Central memory CD8-positive, alpha-beta T cell (primary cell): ENCODE results near the gene LDAH.

ENCODE experiments used
- ATAC-seq: fragments of 150-1000 bp; cut with Tn5 transposase; replicated peaks from 2 replicates; pipeline ENCODE4 v1.10.0; 2022; ENCODE audit warnings: mild to moderate bottlenecking, moderate FRiP score, moderate number of reproducible peaks; ENCODE audit not compliant: poor library complexity, severe bottlenecking; ENCODE audit errors: extremely low read depth
- DNase-seq, 2 donors: peaks; one replicate each; pipeline ENCODE4 v3.0.0; 2021; ENCODE audit warnings: low spot score in 2 of 2
- H3K27ac Mint-ChIP-seq: one replicate; pipeline ENCODE4 v1.8.0; 2022; ENCODE audit warnings: low read depth, mild to moderate bottlenecking, moderate library complexity, mixed read lengths
- H3K27me3 Mint-ChIP-seq: one replicate; pipeline ENCODE4 v1.8.0; 2022; ENCODE audit warnings: mixed read lengths
- H3K36me3 Mint-ChIP-seq: one replicate; pipeline ENCODE4 v1.8.0; 2022; ENCODE audit warnings: mild to moderate bottlenecking, moderate library complexity, mixed read lengths; ENCODE audit not compliant: insufficient read depth
- H3K4me1 Mint-ChIP-seq: one replicate; pipeline ENCODE4 v1.8.0; 2022; ENCODE audit warnings: mixed read lengths
- H3K4me3 Mint-ChIP-seq: one replicate; pipeline ENCODE4 v1.8.0; 2022; ENCODE audit warnings: mild to moderate bottlenecking, moderate library complexity, mixed read lengths
- H3K9me3 Mint-ChIP-seq: one replicate; pipeline ENCODE4 v1.8.0; 2022; ENCODE audit warnings: mixed read lengths

Gene LDAH

GRCh38 chr2:20766213-20766612, 56.7 kb downstream of the LDAH start:
- H3K27me3 Mint-ChIP-seq: no peaks in the 10 kb centered on the region
- H3K36me3 Mint-ChIP-seq: peaks cover 3% of the 10 kb centered on the region
- no peak overlapping the region for H3K27ac Mint-ChIP-seq
- peaks cover 8% of the 10 kb centered on the region for H3K4me1 Mint-ChIP-seq
- no peaks in the 10 kb centered on the region for H3K9me3 Mint-ChIP-seq
- no peak for ATAC-seq
- no peak for DNase-seq
- H3K4me3 Mint-ChIP-seq: no peak overlapping the region

GRCh38 chr2:20762945-20763683, 59.8 kb downstream of the LDAH start:
- Mint-ChIP-seq H3K9me3 (no peaks in the 10 kb centered on the region), H3K27me3 (no peaks in the 10 kb centered on the region), H3K4me3 (no peak overlapping the region), H3K27ac (no peak overlapping the region), H3K36me3 (peaks cover 7% of the 10 kb centered on the region), H3K4me1 (peaks cover 6% of the 10 kb centered on the region)
- DNase-seq (no peak), ATAC-seq (no peak)

GRCh38 chr2:20759487-20759886, 63.4 kb downstream of the LDAH start:
- Mint-ChIP-seq H3K9me3 (no peaks in the 10 kb centered on the region), H3K27ac (no peak overlapping the region), H3K36me3 (peaks cover 8% of the 10 kb centered on the region), H3K27me3 (no peaks in the 10 kb centered on the region), H3K4me1 (peaks cover 11% of the 10 kb centered on the region), H3K4me3 (no peak overlapping the region)
- DNase-seq (no peak), ATAC-seq (no peak)

GRCh38 chr2:20758997-20759396, 63.9 kb downstream of the LDAH start:
- Mint-ChIP-seq H3K4me1 (peaks cover 11% of the 10 kb centered on the region), H3K4me3 (no peak overlapping the region), H3K9me3 (no peaks in the 10 kb centered on the region), H3K27me3 (no peaks in the 10 kb centered on the region), H3K27ac (no peak overlapping the region), H3K36me3 (peaks cover 8% of the 10 kb centered on the region)
- DNase-seq (no peak), ATAC-seq (no peak)

- no peaks in the 10 kb centered on the region for H3K9me3 Mint-ChIP-seq
- DNase-seq: no peak
- H3K36me3 Mint-ChIP-seq: peaks cover 8% of the 10 kb centered on the region
- no peak for ATAC-seq
- no peak overlapping the region for H3K4me3 Mint-ChIP-seq
- H3K27me3 Mint-ChIP-seq: no peaks in the 10 kb centered on the region
- peaks cover 11% of the 10 kb centered on the region for H3K4me1 Mint-ChIP-seq
- no peak overlapping the region for H3K27ac Mint-ChIP-seq
These were observed 65.4 kb downstream of the LDAH start for GRCh38 chr2:20757405-20758090.

GRCh38 chr2:20755132-20755800, 67.6 kb downstream of the LDAH start:
- no peaks in the 10 kb centered on the region for H3K9me3 Mint-ChIP-seq
- DNase-seq: no peak
- peaks cover 11% of the 10 kb centered on the region for H3K4me1 Mint-ChIP-seq
- H3K4me3 Mint-ChIP-seq: no peak overlapping the region
- no peak for ATAC-seq
- H3K27me3 Mint-ChIP-seq: no peaks in the 10 kb centered on the region
- H3K36me3 Mint-ChIP-seq: peaks cover 6% of the 10 kb centered on the region
- no peak overlapping the region for H3K27ac Mint-ChIP-seq

- H3K4me1 Mint-ChIP-seq: peaks cover 5% of the 10 kb centered on the region
- H3K4me3 Mint-ChIP-seq: no peak overlapping the region
- ATAC-seq: no peak
- no peak for DNase-seq
- H3K27me3 Mint-ChIP-seq: no peaks in the 10 kb centered on the region
- no peak overlapping the region for H3K27ac Mint-ChIP-seq
- H3K9me3 Mint-ChIP-seq: no peaks in the 10 kb centered on the region
- peaks cover 2% of the 10 kb centered on the region for H3K36me3 Mint-ChIP-seq
These were observed 70.6 kb downstream of the LDAH start for GRCh38 chr2:20752293-20752692.

- no peaks in the 10 kb centered on the region for H3K27me3 Mint-ChIP-seq
- no peak overlapping the region for H3K27ac Mint-ChIP-seq
- no peaks in the 10 kb centered on the region for H3K36me3 Mint-ChIP-seq
- DNase-seq: no peak
- H3K4me1 Mint-ChIP-seq: no peaks in the 10 kb centered on the region
- no peaks in the 10 kb centered on the region for H3K9me3 Mint-ChIP-seq
- no peak overlapping the region for H3K4me3 Mint-ChIP-seq
- ATAC-seq: no peak
These were observed 75.6 kb downstream of the LDAH start for GRCh38 chr2:20747317-20747716.

GRCh38 chr2:20745924-20746555, 76.9 kb downstream of the LDAH start:
- Mint-ChIP-seq H3K4me1 (no peaks in the 10 kb centered on the region), H3K27ac (no peak overlapping the region), H3K27me3 (no peaks in the 10 kb centered on the region), H3K36me3 (no peaks in the 10 kb centered on the region), H3K4me3 (no peak overlapping the region), H3K9me3 (no peaks in the 10 kb centered on the region)
- ATAC-seq (no peak), DNase-seq (no peak)

- DNase-seq: no peak
These were observed 78.2 kb downstream of the LDAH start for GRCh38 chr2:20744366-20745335.

GRCh38 chr2:20738772-20739171, 84.1 kb downstream of the LDAH start:
- Mint-ChIP-seq H3K27me3 (no peaks in the 10 kb centered on the region), H3K4me1 (peaks cover 5% of the 10 kb centered on the region), H3K36me3 (peaks cover 3% of the 10 kb centered on the region), H3K4me3 (no peak overlapping the region), H3K27ac (no peak overlapping the region), H3K9me3 (no peaks in the 10 kb centered on the region)
- ATAC-seq: no peak
- DNase-seq: no peak

More at GRCh38 chr2:20744366-20745335, 78.2 kb downstream of the LDAH start:
- Mint-ChIP-seq H3K4me3 (no peak overlapping the region), H3K27me3 (no peaks in the 10 kb centered on the region), H3K36me3 (no peaks in the 10 kb centered on the region), H3K4me1 (no peaks in the 10 kb centered on the region), H3K9me3 (no peaks in the 10 kb centered on the region), H3K27ac (no peak overlapping the region)
- no peak for ATAC-seq

GRCh38 chr2:20737505-20737904, 85.4 kb downstream of the LDAH start:
- Mint-ChIP-seq H3K27me3 (no peaks in the 10 kb centered on the region), H3K9me3 (no peaks in the 10 kb centered on the region), H3K27ac (no peak overlapping the region), H3K36me3 (peaks cover 3% of the 10 kb centered on the region), H3K4me1 (peaks cover 5% of the 10 kb centered on the region), H3K4me3 (no peak overlapping the region)
- no peak for ATAC-seq
- DNase-seq: no peak
